Subcutaneous adipose tissue (tissue), 4 donors: ENCODE measurements around the gene CEP55. TPM values are rescaled to one million over a fixed set of nuclear protein-coding genes. Genes with fewer than 3 reads are reported as not detected.

Source experiments
- total RNA-seq, 4 donors: library from RNA; depleted of rRNA; stranded (reverse); fragments of >200 nt; gene quantifications; one replicate each; pipeline ENCODE4 v1.1.0, GENCODE V29; 2016
- TF ChIP-seq, protein P1 (sequence below): fragments of 450-650 bp; IDR thresholded peaks from one replicate; pipeline ENCODE4 v1.5.1; 2016; ENCODE audit warnings: low read depth, mild to moderate bottlenecking, control low read depth, antibody characterized with exemption, moderate library complexity

CEP55 gene
- total RNA-seq, 4 donors from 2014 or later = 0.19 to 4.2 (median 1.5) TPM

- TF ChIP-seq, protein P1, sequence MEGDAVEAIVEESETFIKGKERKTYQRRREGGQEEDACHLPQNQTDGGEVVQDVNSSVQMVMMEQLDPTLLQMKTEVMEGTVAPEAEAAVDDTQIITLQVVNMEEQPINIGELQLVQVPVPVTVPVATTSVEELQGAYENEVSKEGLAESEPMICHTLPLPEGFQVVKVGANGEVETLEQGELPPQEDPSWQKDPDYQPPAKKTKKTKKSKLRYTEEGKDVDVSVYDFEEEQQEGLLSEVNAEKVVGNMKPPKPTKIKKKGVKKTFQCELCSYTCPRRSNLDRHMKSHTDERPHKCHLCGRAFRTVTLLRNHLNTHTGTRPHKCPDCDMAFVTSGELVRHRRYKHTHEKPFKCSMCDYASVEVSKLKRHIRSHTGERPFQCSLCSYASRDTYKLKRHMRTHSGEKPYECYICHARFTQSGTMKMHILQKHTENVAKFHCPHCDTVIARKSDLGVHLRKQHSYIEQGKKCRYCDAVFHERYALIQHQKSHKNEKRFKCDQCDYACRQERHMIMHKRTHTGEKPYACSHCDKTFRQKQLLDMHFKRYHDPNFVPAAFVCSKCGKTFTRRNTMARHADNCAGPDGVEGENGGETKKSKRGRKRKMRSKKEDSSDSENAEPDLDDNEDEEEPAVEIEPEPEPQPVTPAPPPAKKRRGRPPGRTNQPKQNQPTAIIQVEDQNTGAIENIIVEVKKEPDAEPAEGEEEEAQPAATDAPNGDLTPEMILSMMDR = no peak
Observed at GRCh38 chr10:93471110-93471651, 25.2 kb upstream of the CEP55 start.

- TF ChIP-seq, protein P1 = no peak
Observed at GRCh38 chr10:93473161-93473560, 23.3 kb upstream of the CEP55 start.

DNA sequence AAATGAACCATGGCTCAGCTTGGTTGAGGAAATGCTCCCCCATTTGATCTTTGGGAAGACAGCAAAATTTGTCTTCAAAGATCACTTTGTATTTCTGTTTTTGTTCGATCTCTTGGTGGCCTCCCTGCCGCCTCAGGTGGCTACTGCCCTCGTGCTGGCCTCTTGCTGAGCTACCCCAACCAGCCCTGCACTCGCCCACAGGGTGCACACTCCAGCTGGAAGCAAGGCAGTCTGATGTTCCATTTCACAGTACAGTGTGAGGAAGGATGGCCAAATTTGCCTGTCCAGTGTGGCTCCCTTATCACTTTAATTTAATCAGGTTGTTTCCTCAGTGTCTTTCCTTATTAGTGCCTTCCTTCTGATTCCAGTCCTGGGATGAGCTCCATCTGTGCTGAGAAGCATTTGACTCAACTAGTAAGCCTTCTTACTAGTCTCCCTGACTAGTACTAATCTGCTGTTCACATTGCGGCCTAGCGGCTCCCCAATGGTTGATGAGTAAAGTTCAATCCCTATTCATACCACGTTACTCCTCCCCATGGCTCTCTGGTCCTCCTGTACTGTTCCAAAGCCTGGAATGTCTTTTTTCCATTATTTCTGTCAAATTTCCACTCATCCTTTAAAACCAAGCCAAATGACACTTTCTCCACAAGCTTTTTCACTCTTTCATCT lies 22.5 kb upstream of the CEP55 start:
- TF ChIP-seq, protein P1 = no peak

DNA sequence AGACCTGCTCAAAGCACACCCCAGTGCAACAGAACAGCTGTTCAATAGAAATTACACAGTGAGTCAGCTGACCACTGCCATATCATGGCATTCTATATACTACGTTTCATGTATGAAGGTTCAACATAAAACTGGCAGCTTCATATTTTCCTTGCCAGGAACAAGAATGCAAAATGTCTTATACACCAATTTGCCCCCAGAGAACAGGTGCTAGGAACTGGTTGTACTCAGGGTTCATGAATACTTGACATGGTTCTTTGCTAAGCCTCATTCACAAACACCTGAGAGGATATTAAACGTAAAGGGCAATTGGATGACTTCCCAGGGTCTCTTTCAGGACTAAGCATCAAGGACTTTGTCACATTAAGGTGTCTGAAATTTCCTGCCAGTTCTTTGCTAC lies 21.2 kb upstream of the CEP55 start:
- TF ChIP-seq, protein P1 = no peak

- TF ChIP-seq, protein P1 = no peak
Observed at GRCh38 chr10:93475871-93476270, 20.5 kb upstream of the CEP55 start.

DNA sequence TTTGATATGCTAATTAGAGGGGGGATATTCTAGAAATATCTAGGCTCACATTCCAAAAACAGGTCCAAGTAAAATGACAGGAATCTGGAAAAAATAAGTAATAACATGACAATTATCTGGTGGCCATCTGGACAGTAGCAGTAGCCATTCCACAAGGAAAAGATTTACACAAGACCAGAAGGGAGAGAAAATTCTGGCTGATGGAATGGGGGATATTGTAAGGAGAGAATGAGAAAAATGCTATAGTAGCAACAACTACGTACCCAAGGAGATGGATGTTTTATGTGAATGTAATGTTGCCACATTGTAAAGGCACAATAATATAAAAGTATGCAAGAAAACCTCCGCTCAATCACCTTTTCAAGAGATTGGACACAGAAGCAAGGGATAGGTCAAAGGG lies 19.7 kb upstream of the CEP55 start:
- TF ChIP-seq, protein P1 = no peak

- TF ChIP-seq, protein P1 = no peak
Observed at GRCh38 chr10:93478873-93479272, 17.5 kb upstream of the CEP55 start.
